SK-N-SH treated with all-trans-retinoic acid at 6 μM for 48 hours (cell line): ENCODE results near the gene HOXA6.

Source experiments
- CSDC2 ChIP-seq: fragments of 250-450 bp; sonication (Bioruptor Pico); IDR thresholded peaks from 2 replicates; pipeline ENCODE4 v1.5.0; 2020; ENCODE audit warnings: mild to moderate bottlenecking, moderate library complexity
- ISL1 ChIP-seq: fragments of 250-450 bp; sonication (Bioruptor Pico); IDR thresholded peaks from 2 replicates; pipeline ENCODE4 v2.1.2; 2022; ENCODE audit warnings: mild to moderate bottlenecking, moderate library complexity

- TF ChIP-seq ISL1 (CRISPR knock-in tag) (no peak), CSDC2 (CRISPR knock-in tag) (no peak)
These were observed 30.4 kb downstream of the HOXA6 start for GRCh38 chr7:27116962-27117886.
